ENCODE results near the gene MAX. TPM values are rescaled to one million over a fixed set of nuclear protein-coding genes. Genes with fewer than 3 reads are reported as not detected.

MAX gene
- total RNA-seq, result 69.7 TPM

GRCh38 chr14:65102441-65103149, at the start of gene MAX:
Gene MAX (minus strand): TSS chr14:65102517. CDS start chr14:65102339, 178 bp downstream.
- FAIRE-seq (no peak), DNase-seq (ENCODE audit: low spot score in 2 of 2) (peak; percentile 95 to 99)

- FAIRE-seq (no peak), DNase-seq (ENCODE audit: low spot score in 2 of 2) (no peak)
Measured at GRCh38 chr14:65151609-65151956, 49.3 kb upstream of the MAX start.

- DNase-seq (ENCODE audit: low spot score in 2 of 2) (no peak), FAIRE-seq (no peak)
Measured at GRCh38 chr14:65150898-65151608, 48.7 kb upstream of the MAX start.

- DNase-seq (ENCODE audit: low spot score in 2 of 2), result no peak
Measured at GRCh38 chr14:65149116-65149515, 46.8 kb upstream of the MAX start.

GRCh38 chr14:65144170-65144569, 41.9 kb upstream of the MAX start:
- DNase-seq (ENCODE audit: low spot score in 2 of 2), result no peak
- no peak for FAIRE-seq

More at GRCh38 chr14:65149116-65149515, 46.8 kb upstream of the MAX start:
- FAIRE-seq, result no peak

- DNase-seq (ENCODE audit: low spot score in 2 of 2) (no peak), FAIRE-seq (no peak)
Measured at GRCh38 chr14:65142914-65143625, 40.8 kb upstream of the MAX start.

GRCh38 chr14:65142429-65142828, 40.1 kb upstream of the MAX start:
- no peak for FAIRE-seq

GRCh38 chr14:65141523-65141922, 39.2 kb upstream of the MAX start:
- FAIRE-seq (no peak), DNase-seq (ENCODE audit: low spot score in 2 of 2) (no peak)

More at GRCh38 chr14:65142429-65142828, 40.1 kb upstream of the MAX start:
- no peak for DNase-seq (ENCODE audit: low spot score in 2 of 2)

GRCh38 chr14:65137648-65138307, 35.5 kb upstream of the MAX start:
- FAIRE-seq, result no peak
- DNase-seq (ENCODE audit: low spot score in 2 of 2), result no peak

GRCh38 chr14:65134651-65135579, 32.6 kb upstream of the MAX start:
- DNase-seq (ENCODE audit: low spot score in 2 of 2) (no peak), FAIRE-seq (no peak)

- FAIRE-seq, result no peak
- DNase-seq (ENCODE audit: low spot score in 2 of 2), result no peak
Measured at GRCh38 chr14:65132855-65133254, 30.5 kb upstream of the MAX start.

GRCh38 chr14:65131301-65131701, 29.0 kb upstream of the MAX start:
- DNase-seq (ENCODE audit: low spot score in 2 of 2) (no peak), FAIRE-seq (no peak)

- FAIRE-seq, result no peak
- no peak for DNase-seq (ENCODE audit: low spot score in 2 of 2)
Measured at GRCh38 chr14:65128096-65128495, 25.8 kb upstream of the MAX start.

- no peak for DNase-seq (ENCODE audit: low spot score in 2 of 2)
- FAIRE-seq, result no peak
Measured at GRCh38 chr14:65117769-65118745, 15.7 kb upstream of the MAX start.

GRCh38 chr14:65115615-65116014, 13.3 kb upstream of the MAX start:
- FAIRE-seq (no peak), DNase-seq (ENCODE audit: low spot score in 2 of 2) (no peak)

GRCh38 chr14:65110525-65110924, 8.2 kb upstream of the MAX start:
- DNase-seq (ENCODE audit: low spot score in 2 of 2) (no peak), FAIRE-seq (no peak)

- DNase-seq (ENCODE audit: low spot score in 2 of 2), result no peak
- FAIRE-seq, result no peak
Measured at GRCh38 chr14:65109357-65109756, 7.0 kb upstream of the MAX start.

- FAIRE-seq (no peak), DNase-seq (ENCODE audit: low spot score in 2 of 2) (no peak)
Measured at GRCh38 chr14:65107200-65107599, 4.9 kb upstream of the MAX start.

GRCh38 chr14:65106736-65107135, 4.4 kb upstream of the MAX start:
- DNase-seq (ENCODE audit: low spot score in 2 of 2) (no peak), FAIRE-seq (no peak)

All from frontal cortex (tissue), 4 donors.